MM.1S (cell line): ENCODE measurements around the gene GSTT2B.
"Not testable (repeated sequence)": the region's sequence is repeated elsewhere in the genome, so short reads cannot be mapped to it uniquely, and the experiment has no call there.

Experiments used
- DNase-seq: peaks from one replicate; pipeline ENCODE4 v3.0.0-alpha.2; 2015
- H2AFZ ChIP-seq: fragments of 300-600 bp; sonication (generic); 2 replicates; pipeline ENCODE4 v1.6.0; 2016; ENCODE audit warnings: antibody characterized with exemption, low read length
- H3F3A ChIP-seq: fragments of 300-600 bp; sonication (generic); 2 replicates; pipeline ENCODE4 v1.6.1; 2016; ENCODE audit warnings: mild to moderate bottlenecking, antibody characterized with exemption, low read length, moderate library complexity, mixed read lengths; ENCODE audit not compliant: insufficient read depth
- H3K27ac ChIP-seq: fragments of 300-600 bp; sonication (generic); 2 replicates; pipeline ENCODE4 v1.5.1; 2016; ENCODE audit warnings: mild to moderate bottlenecking, low read length
- H3K27me3 ChIP-seq: fragments of 300-600 bp; sonication (generic); replicated peaks from 2 replicates; pipeline ENCODE4 v1.6.0; 2016; ENCODE audit warnings: low read length; ENCODE audit not compliant: insufficient read depth
- H3K36me3 ChIP-seq: fragments of 300-600 bp; sonication (generic); replicated peaks from 2 replicates; pipeline ENCODE4 v1.6.1; 2016; ENCODE audit warnings: mild to moderate bottlenecking, low read length, mixed read lengths; ENCODE audit not compliant: insufficient read depth
- H3K4me1 ChIP-seq: fragments of 300-600 bp; sonication (generic); 2 replicates; pipeline ENCODE4 v1.6.1; 2016; ENCODE audit warnings: low read length, mixed read lengths
- H3K4me2 ChIP-seq: fragments of 300-600 bp; sonication (generic); 2 replicates; pipeline ENCODE4 v1.6.0; 2016; ENCODE audit warnings: low read depth, low read length
- H3K4me3 ChIP-seq: fragments of 300-600 bp; sonication (generic); 2 replicates; pipeline ENCODE4 v1.5.1; 2016; ENCODE audit warnings: low read length, mixed read lengths
- H3K79me2 ChIP-seq: fragments of 300-600 bp; sonication (generic); 2 replicates; pipeline ENCODE4 v1.6.1; 2016; ENCODE audit warnings: mixed run types, low read length, mixed read lengths
- H3K9ac ChIP-seq: fragments of 300-600 bp; sonication (generic); 2 replicates; pipeline ENCODE4 v1.6.1; 2016; ENCODE audit warnings: low read length, mixed read lengths
- H3K9me2 ChIP-seq: fragments of 300-600 bp; sonication (generic); replicated peaks from 2 replicates; pipeline ENCODE4 v1.6.1; 2016; ENCODE audit warnings: mild to moderate bottlenecking, low read length, mixed read lengths; ENCODE audit not compliant: insufficient read depth
- H3K9me3 ChIP-seq: fragments of 300-600 bp; sonication (generic); replicated peaks from 2 replicates; pipeline ENCODE4 v1.6.1; 2016; ENCODE audit warnings: mild to moderate bottlenecking, low read length, mixed read lengths; ENCODE audit not compliant: insufficient read depth
- H4K20me1 ChIP-seq: fragments of 300-600 bp; sonication (generic); 2 replicates; pipeline ENCODE4 v1.6.1; 2016; ENCODE audit warnings: mild to moderate bottlenecking, low read length, moderate library complexity, mixed read lengths; ENCODE audit not compliant: insufficient read depth
- EZH2 ChIP-seq: fragments of 300-600 bp; sonication (generic); optimal IDR thresholded peaks from 2 replicates; pipeline ENCODE3; 2017; ENCODE audit warnings: low read depth, mild to moderate bottlenecking, antibody characterized with exemption, low read length, mixed read lengths
- EZH2phosphoT487 ChIP-seq: fragments of 300-600 bp; sonication (generic); IDR thresholded peaks from 2 replicates; pipeline ENCODE4 v1.6.1; 2018; ENCODE audit warnings: antibody characterized with exemption, low read length
- TF ChIP-seq, protein P1 (sequence below): fragments of 300-600 bp; sonication (generic); IDR thresholded peaks from 2 replicates; pipeline ENCODE4 v1.5.1; 2016; ENCODE audit warnings: antibody characterized with exemption, low read length, mixed read lengths

The GSTT2B gene

DNA sequence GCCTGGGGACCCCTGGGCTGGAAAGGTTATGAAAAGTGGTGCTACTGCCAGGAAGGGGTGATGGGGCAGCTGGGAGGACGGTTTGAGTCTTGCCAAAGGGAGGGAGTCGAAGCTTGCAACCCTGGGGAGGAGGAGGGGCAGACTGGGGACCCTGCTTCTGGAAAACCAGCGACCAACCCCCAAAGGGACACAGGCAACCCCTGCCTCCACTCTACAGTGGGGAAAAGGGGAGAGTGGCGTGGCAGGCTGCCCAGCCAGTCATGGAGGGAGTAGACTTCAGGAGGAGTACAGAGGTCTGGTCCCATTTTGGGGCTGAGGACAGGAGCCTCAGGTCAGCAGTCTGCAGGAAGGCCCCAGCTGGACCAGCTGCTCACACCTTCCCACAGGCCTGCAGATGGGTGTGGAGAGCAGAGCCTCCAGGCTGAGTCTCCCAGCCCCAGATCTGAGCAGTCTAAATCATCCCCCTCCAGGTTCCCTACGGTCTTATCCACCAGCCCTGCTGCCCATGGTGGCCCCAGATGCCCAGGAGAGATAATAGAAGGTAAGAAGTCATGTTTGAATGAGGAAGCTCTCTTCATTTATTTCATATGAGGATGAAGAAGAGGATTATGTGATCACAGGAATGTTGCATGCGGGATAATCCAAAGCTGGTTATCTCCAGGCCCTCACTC, 10.0 kb upstream of the GSTT2B start:
- DNase-seq, result no peak
- Histone ChIP-seq H2AFZ (no peak overlapping the region), H3K4me2 (no peak overlapping the region), H3K9me3 (no peaks in the 10 kb centered on the region), H3K9me2 (no peaks in the 10 kb centered on the region), H3K9ac (no peak overlapping the region), H3K79me2 (peaks cover 30% of the 10 kb centered on the region), H3K27ac (no peak overlapping the region), H3K4me1 (no peaks in the 10 kb centered on the region), H4K20me1 (no peaks in the 10 kb centered on the region), H3F3A (peaks cover 11% of the 10 kb centered on the region), H3K36me3 (peaks cover 5% of the 10 kb centered on the region; the same call in 1 of the 2 replicates), H3K27me3 (no peaks in the 10 kb centered on the region), H3K4me3 (no peak overlapping the region)
- TF ChIP-seq EZH2 (no peak), EZH2phosphoT487 (no peak)
- TF ChIP-seq, protein P1, sequence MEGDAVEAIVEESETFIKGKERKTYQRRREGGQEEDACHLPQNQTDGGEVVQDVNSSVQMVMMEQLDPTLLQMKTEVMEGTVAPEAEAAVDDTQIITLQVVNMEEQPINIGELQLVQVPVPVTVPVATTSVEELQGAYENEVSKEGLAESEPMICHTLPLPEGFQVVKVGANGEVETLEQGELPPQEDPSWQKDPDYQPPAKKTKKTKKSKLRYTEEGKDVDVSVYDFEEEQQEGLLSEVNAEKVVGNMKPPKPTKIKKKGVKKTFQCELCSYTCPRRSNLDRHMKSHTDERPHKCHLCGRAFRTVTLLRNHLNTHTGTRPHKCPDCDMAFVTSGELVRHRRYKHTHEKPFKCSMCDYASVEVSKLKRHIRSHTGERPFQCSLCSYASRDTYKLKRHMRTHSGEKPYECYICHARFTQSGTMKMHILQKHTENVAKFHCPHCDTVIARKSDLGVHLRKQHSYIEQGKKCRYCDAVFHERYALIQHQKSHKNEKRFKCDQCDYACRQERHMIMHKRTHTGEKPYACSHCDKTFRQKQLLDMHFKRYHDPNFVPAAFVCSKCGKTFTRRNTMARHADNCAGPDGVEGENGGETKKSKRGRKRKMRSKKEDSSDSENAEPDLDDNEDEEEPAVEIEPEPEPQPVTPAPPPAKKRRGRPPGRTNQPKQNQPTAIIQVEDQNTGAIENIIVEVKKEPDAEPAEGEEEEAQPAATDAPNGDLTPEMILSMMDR, result no peak

DNA sequence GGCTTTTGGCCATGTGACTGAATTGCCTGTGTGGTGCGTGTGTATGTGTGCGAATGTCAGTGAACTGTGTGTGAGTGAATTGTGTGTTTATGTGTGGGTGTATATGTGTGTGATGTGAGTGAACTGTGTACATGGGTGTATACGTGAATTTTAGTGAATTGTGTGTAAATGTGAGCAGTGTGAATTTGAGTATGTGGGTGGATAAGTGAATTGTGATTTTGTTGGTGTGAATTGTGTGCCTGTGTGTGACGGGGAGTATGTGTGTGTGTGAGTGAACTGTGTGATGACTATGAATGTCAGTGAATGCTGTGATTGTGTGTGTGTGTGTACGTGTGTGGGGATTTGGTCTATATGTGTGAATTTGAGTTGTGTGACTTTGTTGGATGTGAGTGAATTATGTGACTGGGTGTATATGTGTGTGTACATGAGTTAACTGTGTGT, 9.2 kb upstream of the GSTT2B start:
- Histone ChIP-seq H3K4me2 (no peak overlapping the region), H3K4me1 (no peaks in the 10 kb centered on the region), H3K9me3 (no peaks in the 10 kb centered on the region), H2AFZ (no peak overlapping the region), H3K27me3 (no peaks in the 10 kb centered on the region), H3F3A (peaks cover 11% of the 10 kb centered on the region), H3K79me2 (peaks cover 30% of the 10 kb centered on the region), H3K36me3 (peaks cover 5% of the 10 kb centered on the region; the same call in 1 of the 2 replicates), H3K9ac (no peak overlapping the region), H3K9me2 (no peaks in the 10 kb centered on the region), H4K20me1 (no peaks in the 10 kb centered on the region), H3K27ac (no peak overlapping the region), H3K4me3 (no peak overlapping the region)
- TF ChIP-seq, protein P1, result no peak
- TF ChIP-seq EZH2phosphoT487 (no peak), EZH2 (no peak)
- DNase-seq, result no peak

DNA sequence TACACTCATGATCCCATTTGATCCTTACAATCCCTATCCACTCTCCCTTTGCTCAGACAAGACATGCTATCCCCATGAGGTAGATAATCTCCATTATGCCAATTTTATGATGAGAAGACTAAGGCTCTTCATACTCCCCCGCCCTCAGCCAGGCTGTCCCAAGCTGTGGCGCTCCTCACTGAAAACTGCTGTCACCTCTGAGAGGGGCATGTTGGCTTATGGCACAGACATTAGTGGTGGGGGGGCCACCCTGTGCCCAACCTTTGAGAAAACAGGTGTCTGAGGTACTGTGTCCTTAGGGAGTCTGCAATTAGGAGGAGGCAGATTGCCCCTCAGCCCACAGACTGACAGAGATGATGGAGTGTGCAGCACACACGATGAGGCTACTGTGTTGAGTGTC, 8.1 kb upstream of the GSTT2B start:
- Histone ChIP-seq H3K9me2 (no peaks in the 10 kb centered on the region), H3K4me3 (no peak overlapping the region), H3K36me3 (peaks cover 5% of the 10 kb centered on the region; the same call in 1 of the 2 replicates), H3K9me3 (no peaks in the 10 kb centered on the region), H3K4me1 (no peaks in the 10 kb centered on the region), H3F3A (peaks cover 11% of the 10 kb centered on the region), H3K27me3 (no peaks in the 10 kb centered on the region), H3K27ac (no peak overlapping the region), H3K4me2 (no peak overlapping the region), H3K79me2 (peaks cover 30% of the 10 kb centered on the region), H3K9ac (no peak overlapping the region), H4K20me1 (no peaks in the 10 kb centered on the region), H2AFZ (no peak overlapping the region)
- no peak for TF ChIP-seq EZH2phosphoT487
- no peak for DNase-seq

DNA sequence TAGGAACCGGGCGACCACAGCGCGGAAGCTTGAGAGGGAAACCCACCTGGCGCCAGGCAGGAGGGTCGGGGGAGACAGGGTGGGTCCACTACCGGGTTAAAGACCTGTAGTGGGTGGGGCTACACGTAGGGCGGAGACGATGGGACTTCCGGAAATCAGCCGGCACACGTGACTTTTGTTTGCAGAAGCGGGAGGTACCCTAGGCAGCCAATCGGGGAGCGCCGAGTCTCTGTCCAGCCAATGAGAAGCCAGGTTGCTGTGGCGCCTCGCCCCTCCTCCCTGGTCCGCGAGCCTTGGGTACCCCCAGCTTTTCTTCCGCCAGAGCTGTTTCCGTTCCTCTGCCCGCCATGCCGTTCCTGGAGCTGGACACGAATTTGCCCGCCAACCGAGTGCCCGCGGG, 5.6 kb upstream of the GSTT2B start, which contains the start of gene DDTL:
DDTL (plus strand) TSS at position 321 of the 400 bp plus-strand sequence; CDS start at position 348, 27 bp downstream.
- H4K20me1 ChIP-seq, DNase-seq, H3K27me3 ChIP-seq, H3K4me1 ChIP-seq, H3K9ac ChIP-seq, H3K4me3 ChIP-seq, H3K4me2 ChIP-seq, H3K9me3 ChIP-seq, H3K27ac ChIP-seq, H2AFZ ChIP-seq, H3K36me3 ChIP-seq, H3F3A ChIP-seq, H3K9me2 ChIP-seq: not testable (repeated sequence)
- peaks cover 26% of the 10 kb centered on the region for H3K79me2 ChIP-seq

DNA sequence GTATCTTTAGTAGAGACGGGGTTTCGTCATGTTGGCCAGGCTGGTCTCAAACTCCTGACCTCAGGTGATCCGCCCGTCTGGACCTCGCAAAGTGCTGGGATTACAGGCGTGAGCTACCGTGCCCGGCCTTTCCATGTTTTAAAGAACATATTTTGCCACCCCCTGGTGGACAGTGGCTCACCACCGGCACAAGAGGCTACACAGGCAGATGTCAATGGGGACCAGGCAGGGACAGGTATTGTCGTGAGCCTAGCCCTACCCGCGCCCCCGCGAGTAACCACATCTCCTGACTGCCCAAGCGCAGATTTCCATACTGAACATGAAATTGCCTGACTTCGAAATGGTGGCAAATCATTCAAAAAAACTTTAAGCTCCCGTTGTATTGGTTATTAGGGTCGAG, 5.1 kb upstream of the GSTT2B start:
- H3K79me2 ChIP-seq, result peaks cover 21% of the 10 kb centered on the region
- H3K27me3 ChIP-seq, H3K9me2 ChIP-seq, H3K9me3 ChIP-seq, H3K4me3 ChIP-seq, DNase-seq, H3K9ac ChIP-seq, H3K4me1 ChIP-seq, H3K36me3 ChIP-seq, H2AFZ ChIP-seq, H4K20me1 ChIP-seq, H3K4me2 ChIP-seq, H3K27ac ChIP-seq, H3F3A ChIP-seq: not testable (repeated sequence)
